ENCODE results near the gene RAP2A.

RAP2A gene

GRCh38 chr13:97460853-97461252 lies 26.9 kb downstream of the RAP2A start:
- TF ChIP-seq EZH2 (IDR thresholded peaks at IDR 0.05; ENCODE audit: borderline replicate concordance, low read length), result no peak
- no peak for TF ChIP-seq CTCF (IDR thresholded peaks at IDR 0.05; ENCODE audit: low read length)
- no peaks in the 10 kb centered on the region for H3K27me3 ChIP-seq (ENCODE audit: insufficient read depth, low read length)
- no peaks in the 10 kb centered on the region for H3K9me3 ChIP-seq (ENCODE audit: low read length)
- no peak overlapping the region for H3K9ac ChIP-seq (ENCODE audit: low read length)
- no peaks in the 10 kb centered on the region for H3F3A ChIP-seq (ENCODE audit: insufficient read depth, low read length)
- no peak overlapping the region for H3K4me2 ChIP-seq (ENCODE audit: low read length)
- no peaks in the 10 kb centered on the region for H4K20me1 ChIP-seq (ENCODE audit: insufficient read depth, low read length)
- H3K79me2 ChIP-seq (ENCODE audit: insufficient read depth, low read length), result no peaks in the 10 kb centered on the region
- H3K4me3 ChIP-seq (ENCODE audit: low read depth, low read length, poor library complexity, severe bottlenecking), result no peak overlapping the region
- peaks cover 13% of the 10 kb centered on the region; the same call in 1 of the 2 replicates for H3K36me3 ChIP-seq (ENCODE audit: insufficient read depth, low read length)
- H2AFZ ChIP-seq (ENCODE audit: low read length), result no peak overlapping the region
- no peak overlapping the region for H3K27ac ChIP-seq (ENCODE audit: low read depth, low read length, poor library complexity, severe bottlenecking)
- H3K9me2 ChIP-seq (ENCODE audit: low read depth, low read length), result no peaks in the 10 kb centered on the region
- peaks cover 5% of the 10 kb centered on the region for H3K4me1 ChIP-seq (ENCODE audit: insufficient read depth, low read length, severe bottlenecking)

GRCh38 chr13:97464561-97464960 lies 30.6 kb downstream of the RAP2A start:
- TF ChIP-seq CTCF (IDR thresholded peaks at IDR 0.05; ENCODE audit: low read length) (no peak), EZH2 (IDR thresholded peaks at IDR 0.05; ENCODE audit: borderline replicate concordance, low read length) (no peak)
- no peak overlapping the region for H3K9ac ChIP-seq (ENCODE audit: low read length)
- H3F3A ChIP-seq (ENCODE audit: insufficient read depth, low read length), result no peaks in the 10 kb centered on the region
- H3K4me1 ChIP-seq (ENCODE audit: insufficient read depth, low read length, severe bottlenecking), result peaks cover 5% of the 10 kb centered on the region
- H3K27me3 ChIP-seq (ENCODE audit: insufficient read depth, low read length), result no peaks in the 10 kb centered on the region
- H3K9me2 ChIP-seq (ENCODE audit: low read depth, low read length), result no peaks in the 10 kb centered on the region
- H3K9me3 ChIP-seq (ENCODE audit: low read length), result no peaks in the 10 kb centered on the region
- no peak overlapping the region for H3K4me3 ChIP-seq (ENCODE audit: low read depth, low read length, poor library complexity, severe bottlenecking)
- H2AFZ ChIP-seq (ENCODE audit: low read length), result no peak overlapping the region
- no peak overlapping the region for H3K27ac ChIP-seq (ENCODE audit: low read depth, low read length, poor library complexity, severe bottlenecking)
- no peaks in the 10 kb centered on the region for H4K20me1 ChIP-seq (ENCODE audit: insufficient read depth, low read length)
- H3K4me2 ChIP-seq (ENCODE audit: low read length), result no peak overlapping the region
- H3K36me3 ChIP-seq (ENCODE audit: insufficient read depth, low read length), result peaks cover 13% of the 10 kb centered on the region; the same call in 1 of the 2 replicates
- H3K79me2 ChIP-seq (ENCODE audit: insufficient read depth, low read length), result no peaks in the 10 kb centered on the region

GRCh38 chr13:97466722-97467121 lies 32.8 kb downstream of the RAP2A start:
- H3K9me3 ChIP-seq (ENCODE audit: low read length), result no peaks in the 10 kb centered on the region
- no peaks in the 10 kb centered on the region for H3F3A ChIP-seq (ENCODE audit: insufficient read depth, low read length)
- H3K4me3 ChIP-seq (ENCODE audit: low read depth, low read length, poor library complexity, severe bottlenecking), result no peak overlapping the region
- no peak overlapping the region for H3K4me2 ChIP-seq (ENCODE audit: low read length)
- H3K79me2 ChIP-seq (ENCODE audit: insufficient read depth, low read length), result no peaks in the 10 kb centered on the region
- peaks cover 13% of the 10 kb centered on the region; the same call in 1 of the 2 replicates for H3K36me3 ChIP-seq (ENCODE audit: insufficient read depth, low read length)
- no peaks in the 10 kb centered on the region for H3K27me3 ChIP-seq (ENCODE audit: insufficient read depth, low read length)
- no peaks in the 10 kb centered on the region for H3K9me2 ChIP-seq (ENCODE audit: low read depth, low read length)
- H3K9ac ChIP-seq (ENCODE audit: low read length), result no peak overlapping the region
- no peak for TF ChIP-seq CTCF (IDR thresholded peaks at IDR 0.05; ENCODE audit: low read length)
- no peak for TF ChIP-seq EZH2 (IDR thresholded peaks at IDR 0.05; ENCODE audit: borderline replicate concordance, low read length)
- no peak overlapping the region for H3K27ac ChIP-seq (ENCODE audit: low read depth, low read length, poor library complexity, severe bottlenecking)
- H2AFZ ChIP-seq (ENCODE audit: low read length), result no peak overlapping the region
- H4K20me1 ChIP-seq (ENCODE audit: insufficient read depth, low read length), result no peaks in the 10 kb centered on the region
- no peaks in the 10 kb centered on the region for H3K4me1 ChIP-seq (ENCODE audit: insufficient read depth, low read length, severe bottlenecking)
